Loucy (cell line): ENCODE measurements around the gene MIF4GD.
"Not testable (repeated sequence)": the region's sequence is repeated elsewhere in the genome, so short reads cannot be mapped to it uniquely, and the experiment has no call there.

ENCODE experiments used
- H2AFZ ChIP-seq: fragments of 200-600 bp; sonication (generic); 2 replicates; pipeline ENCODE4 v1.6.0; 2016; ENCODE audit warnings: antibody characterized with exemption, mild to moderate bottlenecking, low read length, moderate library complexity
- H3F3A ChIP-seq: fragments of 200-600 bp; 2 replicates; pipeline ENCODE4 v1.6.0; 2016; ENCODE audit warnings: antibody characterized with exemption, low read depth, mild to moderate bottlenecking
- H3K27me3 ChIP-seq: fragments of 200-600 bp; sonication (generic); 2 replicates; pipeline ENCODE4 v1.6.1; 2014; ENCODE audit warnings: low read length, mild to moderate bottlenecking; ENCODE audit not compliant: insufficient read depth, poor library complexity, severe bottlenecking
- H3K36me3 ChIP-seq: fragments of 200-600 bp; sonication (generic); 2 replicates; pipeline ENCODE4 v1.6.1; 2016; ENCODE audit warnings: low read length; ENCODE audit not compliant: insufficient read depth
- H3K4me1 ChIP-seq: fragments of 200-600 bp; sonication (generic); 2 replicates; pipeline ENCODE4 v1.5.1; 2014; ENCODE audit warnings: low read length, mild to moderate bottlenecking; ENCODE audit not compliant: insufficient read depth, poor library complexity, severe bottlenecking
- H3K4me2 ChIP-seq: fragments of 200-600 bp; sonication (generic); 2 replicates; pipeline ENCODE4 v1.6.0; 2014; ENCODE audit warnings: antibody characterized with exemption, low read length, low read depth, mild to moderate bottlenecking; ENCODE audit not compliant: poor library complexity, severe bottlenecking
- H3K4me3 ChIP-seq: fragments of 200-600 bp; sonication (generic); 2 replicates; pipeline ENCODE4 v1.5.1; 2014; ENCODE audit warnings: low read length, mild to moderate bottlenecking, mixed read lengths; ENCODE audit not compliant: poor library complexity, severe bottlenecking
- H3K79me2 ChIP-seq: fragments of 200-600 bp; sonication (generic); 2 replicates; pipeline ENCODE4 v1.6.1; 2014; ENCODE audit warnings: low read length; ENCODE audit not compliant: insufficient read depth
- H3K9ac ChIP-seq: fragments of 200-600 bp; sonication (generic); 2 replicates; pipeline ENCODE4 v1.6.0; 2014; ENCODE audit warnings: mild to moderate bottlenecking, low read depth, low read length, moderate library complexity; ENCODE audit not compliant: poor library complexity, severe bottlenecking
- H3K9me2 ChIP-seq: fragments of 200-600 bp; sonication (generic); replicated peaks from 2 replicates; pipeline ENCODE4 v1.6.1; 2016; ENCODE audit warnings: low read depth, low read length, mixed read lengths
- H3K9me3 ChIP-seq: fragments of 200-600 bp; sonication (generic); 2 replicates; pipeline ENCODE4 v1.6.1; 2014; ENCODE audit warnings: mild to moderate bottlenecking, antibody characterized with exemption, low read length, low read depth; ENCODE audit not compliant: insufficient read depth
- H4K20me1 ChIP-seq: fragments of 200-600 bp; sonication (generic); 2 replicates; pipeline ENCODE4 v1.6.0; 2014; ENCODE audit warnings: antibody characterized with exemption, low read length, mild to moderate bottlenecking; ENCODE audit not compliant: insufficient read depth, poor library complexity, severe bottlenecking
- CTCF ChIP-seq: fragments of 200-600 bp; sonication (generic); conservative IDR thresholded peaks from 2 replicates; pipeline ENCODE4 v1.5.1; 2014; ENCODE audit warnings: mild to moderate bottlenecking, antibody characterized with exemption, low read length
- EZH2phosphoT487 ChIP-seq: fragments of 200-600 bp; IDR thresholded peaks from 2 replicates; pipeline ENCODE4 v1.6.1; 2018; ENCODE audit warnings: antibody characterized with exemption, mild to moderate bottlenecking, moderate library complexity, borderline replicate concordance

The MIF4GD gene

GRCh38 chr17:75255954-75256698 lies 14.9 kb downstream of the MIF4GD start:
- not testable (repeated sequence) for H3K9ac ChIP-seq, H3K36me3 ChIP-seq, H3F3A ChIP-seq, H3K4me2 ChIP-seq, H3K9me3 ChIP-seq, H3K4me3 ChIP-seq, H3K9me2 ChIP-seq, H3K27me3 ChIP-seq, H2AFZ ChIP-seq
- Histone ChIP-seq H3K4me1 (peaks cover 13% of the 10 kb centered on the region), H4K20me1 (peaks cover 12% of the 10 kb centered on the region), H3K79me2 (peaks cover 38% of the 10 kb centered on the region)

GRCh38 chr17:75252039-75252816 lies 18.8 kb downstream of the MIF4GD start:
- Histone ChIP-seq H3K79me2 (peaks cover 22% of the 10 kb centered on the region; the same call in 1 of the 2 replicates), H3K27me3 (no peaks in the 10 kb centered on the region), H3K4me3 (no peak overlapping the region), H3F3A (no peaks in the 10 kb centered on the region), H3K9me3 (no peaks in the 10 kb centered on the region), H3K36me3 (no peaks in the 10 kb centered on the region), H2AFZ (no peak overlapping the region), H3K9me2 (no peaks in the 10 kb centered on the region), H3K4me2 (no peak overlapping the region), H3K4me1 (no peaks in the 10 kb centered on the region), H4K20me1 (no peaks in the 10 kb centered on the region), H3K9ac (no peak overlapping the region)
- no peak for TF ChIP-seq EZH2phosphoT487
- TF ChIP-seq CTCF: no peak

- Histone ChIP-seq H3K9me2 (no peaks in the 10 kb centered on the region), H3K9me3 (no peaks in the 10 kb centered on the region), H4K20me1 (no peaks in the 10 kb centered on the region), H3F3A (no peaks in the 10 kb centered on the region), H2AFZ (no peak overlapping the region), H3K4me2 (no peak overlapping the region), H3K79me2 (peaks cover 22% of the 10 kb centered on the region; the same call in 1 of the 2 replicates), H3K4me3 (no peak overlapping the region), H3K4me1 (no peaks in the 10 kb centered on the region), H3K36me3 (peaks cover 18% of the 10 kb centered on the region; the same call in 1 of the 2 replicates), H3K27me3 (no peaks in the 10 kb centered on the region), H3K9ac (no peak overlapping the region)
- no peak for TF ChIP-seq EZH2phosphoT487
- no peak for TF ChIP-seq CTCF
Observed at GRCh38 chr17:75250009-75250471, 21.0 kb downstream of the MIF4GD start.
